Keratinocyte (primary cell): ENCODE data around the gene INPP4B.

Experiments used
- CTCF ChIP-seq, 3 experiments: IDR thresholded peaks in 1 of 3; conservative IDR thresholded peaks in 1 of 3; optimal IDR thresholded peaks in 1 of 3; 2 replicates in 2 of 3; 3 replicates in 1 of 3; pipeline versions ENCODE3 to v1.5.1; 2011; ENCODE audit warnings: low read length in 3 of 3, mild to moderate bottlenecking in 3 of 3, moderate library complexity in 2 of 3, control low read depth in 1 of 3, inconsistent platforms in 1 of 3; ENCODE audit not compliant: insufficient read depth in 2 of 3; ENCODE audit errors: extremely low read depth in 1 of 3
- EZH2 ChIP-seq: IDR thresholded peaks from one replicate; pipeline ENCODE4 v1.6.1; 2012; ENCODE audit warnings: inconsistent platforms, mild to moderate bottlenecking, low read length, moderate library complexity

- TF ChIP-seq CTCF (optimal IDR thresholded peaks at IDR 0.05 in 1 of 3, IDR thresholded peaks at IDR 0.05 in 1 of 3, conservative IDR thresholded peaks at IDR 0.05 in 1 of 3; ENCODE audit: extremely low read depth in 1 of 3, insufficient read depth in 2 of 3, low read length in 3 of 3) (no peak), EZH2 (no peak)
Measured at GRCh38 chr4:142130666-142131065, 715.4 kb downstream of the INPP4B start.
